Panc1 (cell line): ENCODE measurements around the gene PKM. TPM values are rescaled to one million over a fixed set of nuclear protein-coding genes. Genes with fewer than 3 reads are reported as not detected.

ENCODE experiments used
- ATAC-seq: fragments of 200-7000 bp; cut with Tn5 transposase; 2 replicates; pipeline ENCODE4 v1.9.1; 2020; ENCODE audit warnings: mild to moderate bottlenecking, moderate library complexity
- BruUV-seq: library from RNA; stranded (reverse); fragments of 400-500 nt; replicated peaks from 2 replicates; lab custom pipeline; 2021; lab: Mats Ljungman, UMichigan
- CTCF ChIA-PET: fragments of 300-600 bp; sonication (Branson Sonifier 250); formaldehyde crosslinking; loops from one replicate; lab custom pipeline; 2022; ENCODE audit warnings: antibody characterized with exemption; lab: Charles Lee
- POLR2A ChIA-PET: fragments of 300-600 bp; sonication (Branson Sonifier 250); formaldehyde crosslinking; loops from one replicate; lab custom pipeline; 2022; ENCODE audit warnings: antibody characterized with exemption; lab: Charles Lee
- DNase-seq: peaks from one replicate; pipeline ENCODE4 v3.0.0-alpha.2; 2010; ENCODE audit warnings: low read depth, low spot score
- H3K27ac ChIP-seq: 2 replicates; pipeline ENCODE4 v1.5.1; 2011; ENCODE audit warnings: mild to moderate bottlenecking, low read length, inconsistent platforms
- H3K27me3 ChIP-seq: fragments of 200-500 bp; sonication (Bioruptor generic); 2 replicates; pipeline ENCODE4 v1.6.0; 2014; ENCODE audit warnings: low read length, inconsistent platforms; ENCODE audit not compliant: control insufficient read depth, insufficient read depth
- H3K36me3 ChIP-seq: fragments of 200-500 bp; sonication (Bioruptor generic); 2 replicates; pipeline ENCODE4 v1.5.1; 2014; ENCODE audit warnings: inconsistent platforms, mild to moderate bottlenecking, low read length, moderate library complexity; ENCODE audit not compliant: control insufficient read depth, insufficient read depth
- H3K4me1 ChIP-seq: 2 replicates; pipeline ENCODE4 v1.5.1; 2011; ENCODE audit warnings: inconsistent platforms, mild to moderate bottlenecking, low read length, moderate library complexity; ENCODE audit not compliant: control insufficient read depth, insufficient read depth
- H3K4me3 ChIP-seq, 2 experiments: 2 replicates each; pipeline ENCODE4 v1.5.1; 2011 to 2012; ENCODE audit warnings: low read depth in 2 of 2, low read length in 2 of 2, mild to moderate bottlenecking in 2 of 2, inconsistent platforms in 1 of 2, moderate library complexity in 1 of 2
- H3K9me3 ChIP-seq: fragments of 200-500 bp; sonication (Bioruptor generic); 2 replicates; pipeline ENCODE4 v1.5.1; 2014; ENCODE audit warnings: low read depth, mild to moderate bottlenecking, inconsistent platforms, low read length, moderate library complexity; ENCODE audit not compliant: control insufficient read depth, insufficient read depth
- CTCF ChIP-seq: fragments of 450-650 bp; IDR thresholded peaks from 2 replicates; pipeline ENCODE4 v1.5.1; 2017; ENCODE audit warnings: mild to moderate bottlenecking
- POLR2AphosphoS5 ChIP-seq: IDR thresholded peaks from 2 replicates; pipeline ENCODE4 v1.6.1; 2012; ENCODE audit warnings: mild to moderate bottlenecking, low read depth, low read length, moderate library complexity
- REST ChIP-seq, 2 experiments: IDR thresholded peaks; 2 replicates each; pipeline ENCODE4 v1.6.1; 2011 to 2012; ENCODE audit warnings: low read depth in 2 of 2, control low read depth in 1 of 2, low read length in 1 of 2, mild to moderate bottlenecking in 1 of 2, moderate library complexity in 1 of 2; ENCODE audit not compliant: insufficient read depth in 1 of 2
- SIN3A ChIP-seq: IDR thresholded peaks from 2 replicates; pipeline ENCODE4 v1.6.1; 2012; ENCODE audit warnings: low read depth, mild to moderate bottlenecking, low read length, moderate library complexity, borderline replicate concordance; ENCODE audit not compliant: insufficient read depth
- TCF7L2 ChIP-seq: IDR thresholded peaks from 2 replicates; pipeline ENCODE4 v1.6.1; 2011; ENCODE audit warnings: mild to moderate bottlenecking, low read depth, low read length, inconsistent platforms
- in situ Hi-C: cut with HindIII; loops from 2 replicates; pipeline ENCODE4 v1.10.0; 2016; ENCODE audit warnings: low sequenced_read_pairs, low pct_unique_long_range_greater_than_20kb
- intact Hi-C: fragments of 100-400 bp; cut with micrococcal nuclease; formaldehyde crosslinking; loops from one replicate; pipeline ENCODE4 v1.10.0; 2022; ENCODE audit not compliant: unreplicated experiment
- total RNA-seq: library from RNA; stranded (reverse); gene quantifications from one replicate; pipeline ENCODE4 v1.2.1, GENCODE V29; 2021; ENCODE audit not compliant: unreplicated experiment

Gene PKM
- total RNA-seq, 1 experiment from 2014 or later: 1,590 TPM

- intact Hi-C loops (no loop called here), in situ Hi-C loops (no loop called here)
- ChIA-PET POLR2A (interaction anchor here (0.7 kb wide), 1 partner anchor 10 kb away, joined by 8 read pairs; no protein-coding TSS in a partner anchor), CTCF (interaction anchor here (0.6 kb wide), 1 partner anchor 829 kb away, joined by 14 read pairs; no protein-coding TSS in a partner anchor)
- Histone ChIP-seq H3K27me3 (no peaks in the 10 kb centered on the region), H3K4me3 (no peak overlapping the region), H3K36me3 (no peaks in the 10 kb centered on the region), H3K4me1 (no peaks in the 10 kb centered on the region), H3K27ac (no peak overlapping the region), H3K9me3 (no peaks in the 10 kb centered on the region)
- DNase-seq: no peak
- no peak for ATAC-seq
- TF ChIP-seq SIN3A (no peak), TCF7L2 (no peak), REST (IDR thresholded peaks at IDR 0.05; ENCODE audit: insufficient read depth in 1 of 2, low read depth in 2 of 2, low read length in 1 of 2) (no peak), CTCF (no peak), POLR2AphosphoS5 (no peak)
- BruUV-seq: no TSS peak
Measured at GRCh38 chr15:72278737-72279136, 47.7 kb upstream of the PKM start.

DNA sequence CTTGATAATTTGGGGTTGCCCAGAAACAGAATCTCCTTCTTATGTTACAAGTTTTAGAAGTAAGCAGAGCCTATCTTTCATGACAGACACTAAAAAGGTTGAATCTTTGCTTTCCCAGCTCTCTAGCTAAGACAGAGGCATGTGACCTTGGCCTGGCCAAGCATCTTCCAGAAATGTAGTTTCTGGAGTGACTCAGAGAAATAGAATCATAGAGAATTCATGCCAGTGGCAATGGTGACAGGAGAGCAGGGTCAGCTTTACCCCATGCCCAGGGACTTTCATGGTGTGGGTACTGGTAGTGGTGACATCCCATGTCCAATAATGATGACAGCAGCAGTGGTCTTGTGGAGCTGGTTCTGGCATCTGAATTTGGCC is 45.3 kb upstream of the PKM start:
- intact Hi-C loops: no loop called here
- in situ Hi-C loops: no loop called here

More for the DNA sequence above, 45.3 kb upstream of the PKM start:
- CTCF ChIA-PET: no interaction called here
- Histone ChIP-seq H3K27me3 (no peaks in the 10 kb centered on the region), H3K36me3 (no peaks in the 10 kb centered on the region; the same call in 1 of the 2 replicates), H3K9me3 (no peaks in the 10 kb centered on the region), H3K27ac (no peak overlapping the region), H3K4me3 (no peak overlapping the region), H3K4me1 (peaks cover 9% of the 10 kb centered on the region)
- ATAC-seq (no peak), DNase-seq (no peak)
- TF ChIP-seq REST (IDR thresholded peaks at IDR 0.05; ENCODE audit: insufficient read depth in 1 of 2, low read depth in 2 of 2, low read length in 1 of 2): no peak
- TF ChIP-seq POLR2AphosphoS5: no peak
- no peak for TF ChIP-seq CTCF
- TF ChIP-seq SIN3A: no peak
- no peak for TF ChIP-seq TCF7L2
- POLR2A ChIA-PET: no interaction called here
- BruUV-seq: no TSS peak
